Activated CD4-positive, alpha-beta T cell treated with anti-CD3 and anti-CD28 coated beads, Interleukin-2, amount 50 U/mL, for 24 hours (primary cell): ENCODE results near the gene DSN1.
A peak's percentile ranks its signal among the peaks of the same experiment; 100 is the strongest.
"Not testable (repeated sequence)": the region's sequence is repeated elsewhere in the genome, so short reads cannot be mapped to it uniquely, and the experiment has no call there.

Experiments used
- DNase-seq, 2 donors: peaks; one replicate each; pipeline ENCODE4 v3.0.0-alpha.2; 2020; ENCODE audit warnings: low read depth in 1 of 2, low spot score in 1 of 2

Gene DSN1

GRCh38 chr20:36773597-36774390 is at the start of gene DSN1:
TSS of gene DSN1 (minus strand) at chr20:36773763. CDS start at chr20:36771458, 2,305 bp downstream.
- peak; percentile 97 to 98 for DNase-seq

- DNase-seq, result no peak
These were observed 49.6 kb upstream of the DSN1 start for GRCh38 chr20:36823121-36823520.

- DNase-seq, result no peak
These were observed 48.4 kb upstream of the DSN1 start for GRCh38 chr20:36821964-36822437.

DNA sequence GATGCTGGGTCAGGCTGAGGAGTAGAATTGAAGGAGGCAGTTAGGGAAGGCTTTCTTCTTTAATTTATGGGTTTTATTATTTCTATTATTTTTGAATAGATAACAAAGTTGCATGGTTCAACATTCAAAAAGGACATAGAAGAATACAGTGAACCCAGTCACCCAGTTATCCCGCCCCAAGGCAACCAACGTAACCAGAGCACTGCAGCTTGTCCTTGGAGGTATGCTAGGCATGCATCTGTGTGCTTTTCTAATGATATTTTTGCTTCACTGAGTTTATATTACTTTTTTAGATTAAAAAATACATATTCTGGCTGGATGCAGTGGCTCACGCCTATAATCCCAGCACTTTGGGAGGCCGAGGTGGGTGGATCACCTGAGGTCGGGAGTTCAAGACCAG is 47.4 kb upstream of the DSN1 start:
- DNase-seq, result no peak

DNA sequence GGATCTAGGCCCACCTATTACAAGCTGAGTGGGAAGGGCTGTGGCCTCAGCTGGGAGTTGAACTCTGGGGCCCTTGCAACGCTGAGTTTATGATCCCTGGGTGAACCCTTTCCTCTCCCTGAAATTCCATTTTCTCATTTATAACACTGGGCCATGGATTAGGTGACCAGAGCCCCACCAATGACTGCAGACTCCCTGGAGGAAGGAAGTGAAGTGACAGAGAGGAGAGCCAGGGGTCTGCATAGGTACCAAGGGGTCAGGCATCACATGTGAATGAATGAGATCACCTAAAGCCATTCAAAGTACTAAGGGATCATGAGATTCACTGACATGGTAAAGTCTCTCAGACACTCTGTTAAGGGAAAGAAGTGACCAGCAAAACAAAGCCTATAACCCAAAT is 46.5 kb upstream of the DSN1 start:
- DNase-seq, result no peak

- no peak for DNase-seq
These were observed 46.1 kb upstream of the DSN1 start for GRCh38 chr20:36819659-36820058.

DNA sequence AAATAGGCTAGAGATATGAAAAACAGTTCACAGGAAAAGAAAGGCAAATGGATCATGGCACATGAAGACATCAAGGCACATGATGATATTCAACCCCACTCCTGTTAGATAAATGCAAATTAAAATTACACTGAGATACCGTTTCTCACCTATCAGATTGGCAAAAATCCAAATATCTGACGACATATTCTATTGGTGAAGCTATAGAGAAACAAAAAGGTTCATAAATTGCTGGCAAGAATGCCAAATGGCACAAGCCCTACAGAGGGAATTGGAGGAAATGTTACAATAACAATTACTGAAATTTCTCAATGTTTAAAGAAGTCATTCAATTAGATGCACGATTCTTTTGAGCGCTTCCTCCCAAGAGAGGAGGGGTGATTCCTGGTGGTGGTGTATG is 45.3 kb upstream of the DSN1 start:
- no peak for DNase-seq

DNA sequence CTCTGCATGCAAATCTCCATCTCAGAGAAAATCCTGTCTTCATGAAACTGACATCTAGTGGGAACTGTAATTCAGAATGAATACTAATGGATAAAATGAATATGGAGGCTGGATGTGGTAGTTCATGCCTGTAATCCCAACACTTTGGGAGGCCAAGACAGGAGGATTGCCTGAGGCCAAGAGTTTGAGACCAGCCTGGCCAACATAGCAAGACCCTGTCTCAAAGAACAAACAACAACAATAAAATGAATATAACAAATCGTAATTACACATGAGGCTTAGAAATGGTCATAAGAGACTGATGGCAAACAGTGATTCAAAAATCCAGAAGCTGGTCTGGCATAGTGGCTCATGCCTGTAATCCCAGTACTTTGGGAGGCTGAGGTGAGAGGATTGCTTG is 44.6 kb upstream of the DSN1 start:
- DNase-seq, result no peak

GRCh38 chr20:36817496-36817895 is 43.9 kb upstream of the DSN1 start:
- no peak for DNase-seq

GRCh38 chr20:36815454-36816091 is 42.0 kb upstream of the DSN1 start:
- no peak for DNase-seq

DNA sequence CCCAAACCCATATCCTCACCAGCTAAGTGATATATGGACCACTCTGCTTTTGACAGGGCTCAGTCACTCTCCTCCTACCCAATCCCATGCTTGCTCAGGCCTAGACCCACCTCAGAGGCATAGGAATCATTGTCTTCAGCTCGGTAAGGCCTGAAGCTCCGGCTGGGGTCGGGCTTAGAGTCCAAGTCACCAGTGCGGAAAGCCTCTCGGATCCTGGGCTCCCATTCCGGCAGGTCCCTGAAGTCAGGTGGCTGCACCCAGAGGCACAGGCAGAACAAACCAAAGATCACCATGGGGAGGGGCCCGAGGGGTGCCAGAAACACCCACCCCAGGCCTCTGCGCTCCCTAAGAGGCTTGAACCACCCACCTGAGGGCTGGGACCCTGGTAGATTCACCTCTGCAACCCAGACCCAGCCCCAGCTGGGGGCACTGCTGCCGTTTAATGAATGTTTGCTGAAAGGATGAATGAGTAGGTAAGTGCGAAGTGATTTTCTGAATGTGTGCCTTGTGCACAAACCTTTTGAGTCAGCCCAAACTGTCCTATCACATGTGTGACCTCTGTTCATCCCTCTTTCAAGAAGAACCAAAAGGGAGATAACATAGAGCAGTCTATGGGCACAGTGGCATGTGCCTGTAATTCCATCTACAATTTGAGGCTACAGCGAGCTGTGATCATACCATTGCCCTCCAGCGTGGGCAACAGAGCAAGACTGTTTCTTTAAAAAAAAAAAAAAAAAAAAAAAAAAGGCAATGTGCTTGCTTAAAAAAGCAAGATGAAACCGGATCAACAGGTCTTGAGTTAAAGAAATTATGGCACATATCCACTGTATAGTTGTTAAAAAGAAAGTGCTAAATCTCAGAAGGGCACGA is 39.3 kb upstream of the DSN1 start:
- no peak for DNase-seq

GRCh38 chr20:36808317-36809257 is 35.0 kb upstream of the DSN1 start:
- DNase-seq, result peak; percentile 50 to 59

DNA sequence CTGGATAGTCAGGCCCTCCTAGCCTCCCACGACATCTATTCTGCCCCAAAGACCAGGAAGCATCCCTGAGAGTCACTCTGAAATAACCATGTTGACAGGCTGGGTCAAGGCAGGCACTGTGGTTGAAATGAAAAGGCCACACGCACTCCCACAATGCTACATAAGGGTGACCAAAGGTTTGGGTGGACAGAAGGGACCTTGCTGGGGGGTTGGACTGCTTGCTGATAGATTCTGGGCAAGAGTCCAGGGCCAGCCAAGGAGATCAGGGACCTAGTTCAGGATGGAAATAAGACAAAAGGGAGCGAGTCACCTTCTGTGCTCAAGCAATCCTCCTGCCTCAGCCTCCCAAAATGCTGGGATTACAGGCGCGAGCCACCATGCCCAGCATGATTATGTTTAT is 32.5 kb upstream of the DSN1 start:
- DNase-seq, result no peak

DNA sequence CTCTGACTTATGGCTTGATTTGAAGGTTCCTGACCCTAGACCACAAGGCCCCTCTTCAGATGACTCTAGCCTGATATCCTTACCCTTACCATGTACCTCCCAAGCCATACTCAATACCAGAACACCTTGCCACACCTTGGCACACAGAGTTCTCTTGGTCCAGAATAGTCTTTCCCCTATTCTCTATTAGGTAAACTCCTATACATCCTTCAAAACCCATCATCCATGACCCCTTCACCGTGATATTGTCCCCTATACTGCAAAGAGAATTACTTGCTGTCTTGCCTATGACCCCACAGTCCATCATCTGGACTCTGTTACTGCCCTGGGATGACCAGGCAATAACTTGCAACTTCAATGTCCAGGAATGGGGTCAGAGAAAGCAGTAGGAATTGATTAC is 31.8 kb upstream of the DSN1 start:
- DNase-seq, result no peak

DNA sequence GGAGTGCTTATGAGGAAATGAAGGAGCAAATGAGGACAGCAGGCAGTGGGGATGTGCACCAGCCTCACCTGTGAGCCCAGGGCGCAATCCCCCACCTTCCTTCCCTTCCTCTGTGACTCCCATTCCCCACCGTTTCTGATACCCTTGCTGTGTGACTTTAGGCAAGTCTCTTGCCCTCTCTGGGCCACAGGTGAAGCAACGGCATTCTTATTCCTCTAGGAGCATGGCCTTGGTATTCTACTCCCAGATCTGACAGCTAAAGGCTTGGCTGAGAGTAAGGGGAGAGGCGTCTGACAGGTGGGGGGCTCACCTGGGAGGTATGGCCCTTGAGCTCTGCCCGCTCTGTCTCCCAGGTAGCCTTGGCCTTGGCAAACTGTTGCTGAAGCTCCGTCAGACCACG is 30.9 kb upstream of the DSN1 start:
- no peak for DNase-seq

DNA sequence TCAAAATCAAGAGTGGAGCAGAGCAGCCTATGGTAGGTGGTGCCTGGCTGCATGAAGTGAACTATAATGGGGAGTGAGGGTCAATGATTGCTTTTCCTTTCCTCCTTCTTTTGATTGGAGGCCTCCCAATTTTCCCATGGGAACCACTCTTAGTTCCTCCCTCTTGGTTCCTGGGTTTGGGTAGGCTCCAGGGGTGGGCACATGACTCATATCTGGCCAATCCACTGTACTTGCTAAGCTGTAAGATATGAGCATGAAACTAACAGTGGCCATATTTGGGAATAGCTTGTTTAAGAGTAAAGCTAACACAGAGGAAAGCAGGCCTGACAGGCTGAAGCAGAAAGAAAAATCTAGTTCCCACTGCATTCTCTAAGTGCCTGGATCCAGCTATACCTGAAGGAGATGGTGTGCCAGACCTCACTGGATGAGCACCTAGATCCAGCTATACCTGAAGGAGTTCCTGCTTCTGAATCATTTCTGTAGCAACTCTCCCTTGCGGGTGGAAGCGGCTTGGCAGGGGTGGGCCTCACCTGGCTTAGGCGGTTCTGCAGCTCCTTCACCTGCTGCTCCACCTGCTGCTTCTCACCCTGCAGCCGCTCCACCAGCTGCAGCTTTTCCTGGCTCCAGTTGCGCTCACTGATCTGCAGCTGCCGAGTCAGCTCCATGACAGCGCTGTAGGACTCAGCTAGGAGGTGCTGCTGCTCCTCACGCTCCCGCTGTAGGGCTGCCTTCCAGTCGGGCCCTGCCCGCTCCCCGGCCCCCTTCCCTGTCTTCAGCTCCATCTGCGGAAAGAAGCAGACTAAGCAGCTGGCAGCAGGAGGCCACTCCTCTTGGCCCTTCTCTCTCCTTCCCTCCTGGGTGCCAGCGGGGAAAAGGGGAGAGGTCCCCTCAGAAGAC is 29.0 kb upstream of the DSN1 start:
- no peak for DNase-seq

DNA sequence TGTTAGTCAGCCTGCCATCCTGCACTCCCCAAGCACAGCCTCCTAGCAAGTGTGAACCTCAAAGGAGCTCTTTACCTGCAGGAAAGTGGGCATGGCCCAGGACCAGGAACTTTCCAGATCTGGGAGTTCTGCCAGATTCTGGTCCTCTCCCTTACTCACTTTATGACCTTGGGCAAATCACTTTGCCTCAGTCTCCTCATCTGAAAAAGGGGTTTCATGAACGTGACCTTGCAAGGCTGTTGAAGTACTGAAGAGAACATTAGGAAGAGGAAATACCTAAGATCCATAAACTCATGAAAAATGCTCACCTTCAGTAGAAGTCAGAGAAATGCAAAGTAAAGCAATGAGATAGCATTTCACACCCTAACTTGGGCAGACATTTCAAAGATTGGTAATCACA is 26.8 kb upstream of the DSN1 start:
- no peak for DNase-seq

DNA sequence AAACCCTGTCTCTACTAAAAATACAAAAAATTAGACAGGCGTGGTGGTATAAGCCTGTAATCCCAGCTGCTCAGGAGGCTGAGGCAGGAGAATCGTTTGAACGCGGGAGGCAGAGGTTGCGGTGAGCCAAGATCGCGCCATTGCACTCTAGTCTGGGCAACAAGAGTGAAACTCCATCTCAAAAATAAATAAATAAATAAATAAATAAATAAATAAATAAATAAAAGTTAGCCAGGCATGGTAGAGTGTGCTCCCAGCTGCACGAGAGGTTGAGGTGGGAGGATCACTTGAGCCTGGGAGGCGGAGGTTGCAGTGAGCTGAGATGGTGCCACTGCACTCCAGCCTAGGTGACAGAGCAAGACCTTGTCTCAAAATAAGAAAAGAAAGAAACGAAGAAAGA is 25.8 kb upstream of the DSN1 start:
- DNase-seq, result not testable (repeated sequence)

DNA sequence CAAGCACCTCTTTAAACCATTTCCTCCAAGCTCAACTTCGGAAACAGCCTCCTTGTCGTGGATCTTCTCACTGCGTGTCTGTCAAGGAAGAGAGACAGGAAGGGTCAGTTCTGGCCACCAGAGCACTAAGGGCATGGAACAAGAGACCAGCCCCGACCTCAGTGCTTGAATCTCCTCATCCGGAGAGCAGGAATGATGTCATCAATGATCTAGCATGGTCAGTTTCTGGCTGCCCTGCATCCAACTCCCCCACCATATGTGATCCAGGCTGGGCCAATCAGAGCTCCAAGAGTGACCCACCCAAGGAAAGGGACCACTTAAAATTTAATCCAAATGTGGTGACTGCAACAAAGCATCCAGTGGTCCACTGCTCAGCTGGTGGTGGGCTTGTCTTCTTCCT is 23.3 kb upstream of the DSN1 start:
- DNase-seq, result no peak

DNA sequence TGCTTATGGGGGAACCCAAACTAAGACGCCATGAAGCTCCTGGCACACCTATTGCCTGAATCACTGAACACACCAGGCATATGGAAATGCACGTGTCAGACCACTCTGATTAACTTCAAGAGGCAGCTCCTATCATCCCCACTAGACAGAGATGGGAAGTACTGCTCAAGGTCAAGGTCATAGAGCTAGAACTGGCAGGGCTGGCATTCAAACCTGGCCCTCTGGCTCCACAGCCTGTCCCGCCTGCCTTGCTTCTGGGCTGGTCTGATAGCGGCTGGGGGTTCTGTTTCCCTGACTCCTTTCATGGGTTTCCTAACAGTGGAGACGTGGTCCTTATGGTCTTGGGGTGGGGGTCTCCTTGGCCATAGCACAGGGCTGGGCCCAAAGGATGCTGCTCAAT is 22.6 kb upstream of the DSN1 start:
- DNase-seq, result no peak
